ENCODE measurements around the gene MAP7. TPM values are rescaled to one million over a fixed set of nuclear protein-coding genes. Genes with fewer than 3 reads are reported as not detected.

Gene MAP7
- total RNA-seq, 6 donors from 2014 or later, result 18.1 to 26.6 (median 24.2) TPM

DNA sequence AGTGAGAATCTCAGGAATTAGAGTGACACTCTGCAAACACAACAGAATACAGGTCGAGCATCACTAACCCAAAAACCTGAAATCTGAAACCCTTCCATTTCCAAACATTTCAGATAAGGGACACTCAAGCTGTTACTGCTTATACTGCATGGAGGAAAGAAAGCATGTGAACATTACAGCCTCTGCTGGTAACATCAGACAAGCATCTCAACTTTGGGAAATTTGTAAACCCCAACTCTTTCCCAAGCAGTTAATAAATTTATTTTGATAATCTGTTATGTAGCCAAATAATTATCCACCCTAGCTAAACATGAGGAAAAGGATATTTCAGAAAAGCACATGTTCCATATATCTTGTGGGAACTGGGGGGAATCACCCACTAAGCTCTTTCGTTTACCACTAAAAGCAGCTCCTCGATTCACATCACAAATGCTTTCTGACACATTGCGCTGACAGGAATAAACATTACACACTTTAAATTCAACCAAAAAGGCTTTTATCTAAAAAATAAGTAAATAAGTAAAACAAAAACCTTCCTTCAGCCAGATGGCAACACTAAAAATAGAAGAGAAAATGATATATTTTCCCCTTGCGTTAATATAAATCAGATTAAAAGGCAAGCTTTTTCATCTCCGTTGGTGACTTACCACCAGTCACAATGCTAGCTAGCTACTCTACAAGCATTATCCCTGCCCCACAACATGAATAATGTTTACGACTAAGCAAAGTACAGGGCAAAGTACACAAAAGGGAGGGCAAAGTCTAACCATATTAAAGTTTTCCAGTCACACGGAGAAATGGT lies 120.8 kb downstream of the MAP7 start:
- H3K36me3 ChIP-seq, result no peaks in the 10 kb centered on the region
- H3K4me1 ChIP-seq, result peaks cover 0 to 4% (median 0%) of the 10 kb centered on the region in 4 donors
- H3K9me3 ChIP-seq, result no peaks in the 10 kb centered on the region
- no peak for DNase-seq
- no peak overlapping the region for H3K4me3 ChIP-seq
- no peak for ATAC-seq (ENCODE audit: low FRiP score in 2 of 2)
- TF ChIP-seq, protein P1, sequence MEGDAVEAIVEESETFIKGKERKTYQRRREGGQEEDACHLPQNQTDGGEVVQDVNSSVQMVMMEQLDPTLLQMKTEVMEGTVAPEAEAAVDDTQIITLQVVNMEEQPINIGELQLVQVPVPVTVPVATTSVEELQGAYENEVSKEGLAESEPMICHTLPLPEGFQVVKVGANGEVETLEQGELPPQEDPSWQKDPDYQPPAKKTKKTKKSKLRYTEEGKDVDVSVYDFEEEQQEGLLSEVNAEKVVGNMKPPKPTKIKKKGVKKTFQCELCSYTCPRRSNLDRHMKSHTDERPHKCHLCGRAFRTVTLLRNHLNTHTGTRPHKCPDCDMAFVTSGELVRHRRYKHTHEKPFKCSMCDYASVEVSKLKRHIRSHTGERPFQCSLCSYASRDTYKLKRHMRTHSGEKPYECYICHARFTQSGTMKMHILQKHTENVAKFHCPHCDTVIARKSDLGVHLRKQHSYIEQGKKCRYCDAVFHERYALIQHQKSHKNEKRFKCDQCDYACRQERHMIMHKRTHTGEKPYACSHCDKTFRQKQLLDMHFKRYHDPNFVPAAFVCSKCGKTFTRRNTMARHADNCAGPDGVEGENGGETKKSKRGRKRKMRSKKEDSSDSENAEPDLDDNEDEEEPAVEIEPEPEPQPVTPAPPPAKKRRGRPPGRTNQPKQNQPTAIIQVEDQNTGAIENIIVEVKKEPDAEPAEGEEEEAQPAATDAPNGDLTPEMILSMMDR (IDR thresholded peaks at IDR 0.05), result no peak
- no peak for TF ChIP-seq POLR2A (IDR thresholded peaks at IDR 0.05)
- TF ChIP-seq POLR2AphosphoS5 (IDR thresholded peaks at IDR 0.05), result no peak
- no peak for TF ChIP-seq EP300 (IDR thresholded peaks at IDR 0.05)
- H3K27me3 ChIP-seq, result no peaks in the 10 kb centered on the region
- WGBS, 2 donors, result 40 to 57% methylated on average over 8 of the region's 8 CpGs
- H3K27ac ChIP-seq, result no peak overlapping the region

DNA sequence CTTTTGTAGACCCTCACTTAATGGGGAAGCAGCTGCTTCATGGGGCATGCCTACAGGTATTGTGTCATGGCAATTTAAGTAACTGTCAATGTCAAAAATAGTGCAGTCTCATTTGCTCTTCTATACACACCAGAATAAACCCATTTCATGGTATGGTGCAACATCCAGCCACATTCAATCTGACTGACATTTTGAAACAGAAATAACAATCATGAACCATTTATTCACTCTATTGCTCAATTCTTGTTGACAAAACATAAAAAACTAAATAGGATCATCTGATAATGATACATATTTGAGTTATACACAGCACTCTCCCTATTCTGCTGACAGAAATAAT lies 122.9 kb downstream of the MAP7 start:
- Histone ChIP-seq H3K36me3 (no peaks in the 10 kb centered on the region), H3K27ac (no peak overlapping the region), H3K4me1 (peaks cover 0 to 4% (median 0%) of the 10 kb centered on the region in 4 donors), H3K9me3 (no peaks in the 10 kb centered on the region), H3K27me3 (no peaks in the 10 kb centered on the region), H3K4me3 (no peak overlapping the region)
- TF ChIP-seq EP300 (IDR thresholded peaks at IDR 0.05) (no peak), POLR2A (IDR thresholded peaks at IDR 0.05) (no peak), POLR2AphosphoS5 (IDR thresholded peaks at IDR 0.05) (no peak)
- TF ChIP-seq, protein P1 (IDR thresholded peaks at IDR 0.05), result no peak
- ATAC-seq (ENCODE audit: low FRiP score in 2 of 2) (no peak), DNase-seq (no peak)

DNA sequence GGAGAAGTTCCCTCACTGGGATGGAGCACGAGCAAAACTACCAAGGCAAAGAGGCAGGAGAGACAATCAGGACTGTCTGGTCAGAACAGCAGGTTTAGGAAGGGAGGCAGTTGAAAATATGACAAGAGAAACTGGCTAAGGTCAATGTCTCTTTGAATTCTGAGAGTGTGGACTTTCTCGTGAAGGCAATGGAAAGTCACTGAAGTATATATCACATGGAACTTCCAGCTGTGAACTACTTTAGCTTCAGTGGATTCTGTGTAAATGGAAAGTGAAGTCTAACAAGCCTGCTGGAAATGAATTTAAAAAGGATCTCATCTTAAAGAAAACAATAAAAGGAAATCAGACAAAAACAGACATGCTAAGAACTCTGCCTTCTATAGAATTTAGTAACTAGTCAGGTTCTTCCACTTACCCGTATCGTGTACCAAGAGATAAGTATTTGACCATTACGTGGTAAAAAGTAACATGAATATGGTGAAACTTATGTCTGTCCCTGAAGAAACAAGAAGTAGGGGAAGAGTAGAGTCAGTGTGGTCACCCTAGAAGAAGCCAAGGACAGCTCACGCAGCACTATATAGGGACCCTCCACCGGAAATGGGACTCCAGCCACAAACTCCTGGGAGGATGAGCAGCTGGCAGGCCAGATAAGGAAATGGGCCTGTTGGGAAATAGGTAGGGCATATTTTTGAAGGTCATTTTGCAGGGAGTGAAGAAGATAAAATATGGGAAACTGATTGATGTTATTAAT lies 123.4 kb downstream of the MAP7 start:
- no peaks in the 10 kb centered on the region for H3K36me3 ChIP-seq
- H3K27me3 ChIP-seq, result no peaks in the 10 kb centered on the region
- no peaks in the 10 kb centered on the region for H3K9me3 ChIP-seq
- no peak overlapping the region for H3K4me3 ChIP-seq
- ATAC-seq (ENCODE audit: low FRiP score in 2 of 2), result no peak
- no peak overlapping the region for H3K27ac ChIP-seq
- no peak for DNase-seq
- TF ChIP-seq POLR2A (IDR thresholded peaks at IDR 0.05), result no peak
- TF ChIP-seq, protein P1 (IDR thresholded peaks at IDR 0.05), result no peak
- TF ChIP-seq POLR2AphosphoS5 (IDR thresholded peaks at IDR 0.05), result no peak
- no peak for TF ChIP-seq EP300 (IDR thresholded peaks at IDR 0.05)
- H3K4me1 ChIP-seq, result peaks cover 0 to 4% (median 0%) of the 10 kb centered on the region in 4 donors
- 53 to 56% methylated on average over 7 of the region's 7 CpGs for WGBS, 2 donors

DNA sequence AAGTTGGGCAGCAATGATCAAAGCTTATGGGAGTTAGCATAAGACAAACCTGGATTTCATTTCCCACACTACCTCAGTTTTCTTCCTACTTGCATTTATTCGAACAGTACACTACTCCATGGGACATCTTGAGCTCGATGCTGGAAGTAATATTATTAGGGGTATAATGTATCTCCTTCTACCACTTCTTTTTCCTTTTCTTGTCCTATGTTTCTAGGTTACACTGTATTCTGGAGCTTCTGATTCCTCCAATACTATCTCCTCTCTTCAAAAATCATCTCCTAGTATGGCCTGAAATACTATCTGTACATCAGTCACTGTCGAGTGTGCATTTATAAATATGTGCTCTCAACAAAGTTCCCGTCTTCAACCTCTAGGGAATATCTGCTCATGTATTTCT lies 124.4 kb downstream of the MAP7 start:
- no peaks in the 10 kb centered on the region for H3K36me3 ChIP-seq
- H3K27ac ChIP-seq, result no peak overlapping the region
- H3K4me3 ChIP-seq, result no peak overlapping the region
- TF ChIP-seq POLR2AphosphoS5 (IDR thresholded peaks at IDR 0.05) (no peak), POLR2A (IDR thresholded peaks at IDR 0.05) (no peak)
- TF ChIP-seq, protein P1 (IDR thresholded peaks at IDR 0.05), result no peak
- H3K4me1 ChIP-seq, result peaks cover 0 to 4% (median 0%) of the 10 kb centered on the region in 4 donors
- H3K27me3 ChIP-seq, result no peaks in the 10 kb centered on the region
- DNase-seq (no peak), ATAC-seq (ENCODE audit: low FRiP score in 2 of 2) (no peak)
- 84 to 91% methylated on average over 4 of the region's 4 CpGs for WGBS, 2 donors
- no peaks in the 10 kb centered on the region for H3K9me3 ChIP-seq
